ENCODE results near the gene ME2. TPM values are rescaled to one million over a fixed set of nuclear protein-coding genes. Genes with fewer than 3 reads are reported as not detected.

Gene ME2
- total RNA-seq, 4 donors from 2014 or later = 31.9 to 51.5 (median 46.4) TPM

- Histone ChIP-seq H3K9me3 (no peaks in the 10 kb centered on the region), H3K36me3 (no peaks in the 10 kb centered on the region), H3K27ac (peak overlapping the region; percentile 45 to 83 (median 57)), H3K4me1 (peaks cover 0 to 20% of the 10 kb centered on the region in 2 donors), H3K27me3 (no peaks in the 10 kb centered on the region), H3K4me3 (replicated peaks in 1 of 3) (no peak overlapping the region)
- intact Hi-C loops (cut with DNase I) = no loop called here
- peak in 1 of 2 donors; percentile 7 for TF ChIP-seq POLR2A (IDR thresholded peaks at IDR 0.05)
- no peak for TF ChIP-seq CTCF (IDR thresholded peaks at IDR 0.05)
- 70 to 73% methylated on average over 4 of the region's 4 CpGs for WGBS, 2 donors
- peak; percentile 48 to 54 for DNase-seq
Measured at GRCh38 chr18:50869150-50869549, 9.8 kb upstream of the ME2 start.

GRCh38 chr18:50870138-50870845 lies 8.6 kb upstream of the ME2 start:
- Histone ChIP-seq H3K4me3 (replicated peaks in 1 of 3) (no peak overlapping the region), H3K9me3 (no peaks in the 10 kb centered on the region), H3K27me3 (no peaks in the 10 kb centered on the region), H3K4me1 (peaks cover 0 to 20% of the 10 kb centered on the region in 2 donors), H3K36me3 (no peaks in the 10 kb centered on the region), H3K27ac (peak overlapping the region; percentile 45 to 83 (median 57))
- intact Hi-C loops (cut with DNase I) = loop anchor here (10.0 kb wide), 1 partner anchor 45 kb away; the partner anchor contains the start of gene MRO
- WGBS, 2 donors = 73 to 76% methylated on average over 7 of the region's 7 CpGs
- no peak for TF ChIP-seq POLR2A (IDR thresholded peaks at IDR 0.05)
- TF ChIP-seq CTCF (IDR thresholded peaks at IDR 0.05) = no peak
- DNase-seq = peak; percentile 66 to 76

GRCh38 chr18:50871846-50872245 lies 7.1 kb upstream of the ME2 start:
- no peak overlapping the region for H3K4me3 ChIP-seq (replicated peaks in 1 of 3)
- TF ChIP-seq POLR2A (IDR thresholded peaks at IDR 0.05) (no peak), CTCF (IDR thresholded peaks at IDR 0.05) (no peak)
- H3K36me3 ChIP-seq = no peaks in the 10 kb centered on the region
- intact Hi-C loops (cut with DNase I) = loop anchor here (10.0 kb wide), 1 partner anchor 47 kb away; the partner anchor contains the start of gene MRO
- peaks cover 0 to 20% of the 10 kb centered on the region in 2 donors for H3K4me1 ChIP-seq
- 73 to 83% methylated on average over 3 of the region's 3 CpGs for WGBS, 2 donors
- H3K27me3 ChIP-seq = no peaks in the 10 kb centered on the region
- no peak for DNase-seq
- H3K9me3 ChIP-seq = no peaks in the 10 kb centered on the region
- H3K27ac ChIP-seq = no peak overlapping the region

GRCh38 chr18:50875966-50876536 lies 2.9 kb upstream of the ME2 start:
- Histone ChIP-seq H3K4me3 (replicated peaks in 1 of 3) (no peak overlapping the region), H3K9me3 (no peaks in the 10 kb centered on the region), H3K36me3 (no peaks in the 10 kb centered on the region), H3K27ac (no peak overlapping the region), H3K4me1 (peaks cover 0 to 6% of the 10 kb centered on the region in 2 donors), H3K27me3 (no peaks in the 10 kb centered on the region)
- no peak for TF ChIP-seq POLR2A (IDR thresholded peaks at IDR 0.05)
- no peak for TF ChIP-seq CTCF (IDR thresholded peaks at IDR 0.05)
- no peak for DNase-seq
- 82 to 93% methylated on average over 3 of the region's 3 CpGs for WGBS, 2 donors
- intact Hi-C loops (cut with DNase I) = loop anchor here (10.0 kb wide), 1 partner anchor 51 kb away; the partner anchor contains the start of gene MRO
